T-helper 22 cell (primary cell): ENCODE measurements around the gene PMEL.
A peak's percentile ranks its signal among the peaks of the same experiment; 100 is the strongest.

Experiments used
- DNase-seq: peaks from one replicate; pipeline ENCODE4 v3.0.0-alpha.2; 2020; ENCODE audit warnings: low read depth

PMEL gene

GRCh38 chr12:55942055-55942454 is 23.8 kb downstream of the PMEL start:
- no peak for DNase-seq

GRCh38 chr12:55940065-55940732 is 25.6 kb downstream of the PMEL start:
- DNase-seq = peak; percentile 64

- DNase-seq = no peak
Measured at GRCh38 chr12:55938826-55939501, 26.9 kb downstream of the PMEL start.

- DNase-seq = no peak
Measured at GRCh38 chr12:55937981-55938380, 27.9 kb downstream of the PMEL start.

- DNase-seq = no peak
Measured at GRCh38 chr12:55935738-55936151, 30.1 kb downstream of the PMEL start.

GRCh38 chr12:55934773-55935172 is 31.1 kb downstream of the PMEL start:
- DNase-seq = no peak

- no peak for DNase-seq
Measured at GRCh38 chr12:55933799-55934742, 31.8 kb downstream of the PMEL start.

GRCh38 chr12:55933169-55933798 is 32.6 kb downstream of the PMEL start:
- no peak for DNase-seq

- DNase-seq = no peak
Measured at GRCh38 chr12:55932551-55932910, 33.3 kb downstream of the PMEL start.

- no peak for DNase-seq
Measured at GRCh38 chr12:55931780-55932550, 33.9 kb downstream of the PMEL start.

GRCh38 chr12:55931317-55931779 is 34.5 kb downstream of the PMEL start:
- no peak for DNase-seq

GRCh38 chr12:55930771-55931316 is 35.0 kb downstream of the PMEL start, which contains the start of gene DGKA:
DGKA (plus strand) TSS chr12:55931162; CDS start chr12:55936504, 5,342 bp downstream.
- peak; percentile 46 for DNase-seq

- DNase-seq = peak; percentile 89
Measured at GRCh38 chr12:55929306-55929791, 36.5 kb downstream of the PMEL start.

- peak; percentile 58 for DNase-seq
Measured at GRCh38 chr12:55927588-55928502, 38.0 kb downstream of the PMEL start, which contains the start of gene PYM1. PYM1 (minus strand) TSS chr12:55927894; CDS start chr12:55927761, 133 bp downstream.

GRCh38 chr12:55926738-55927587 is 38.9 kb downstream of the PMEL start:
- peak; percentile 85 for DNase-seq

- DNase-seq = no peak
Measured at GRCh38 chr12:55925870-55926737, 39.7 kb downstream of the PMEL start.

GRCh38 chr12:55925371-55925770 is 40.5 kb downstream of the PMEL start:
- DNase-seq = no peak
